GM12865 (cell line): Measurements from ENCODE around the gene KHDRBS1.
A peak's percentile ranks its signal among the peaks of the same experiment; 100 is the strongest.
"Not testable (repeated sequence)": the region's sequence is repeated elsewhere in the genome, so short reads cannot be mapped to it uniquely, and the experiment has no call there.

Experiments used
- DNase-seq: peaks from one replicate; pipeline ENCODE4 v3.0.0; 2010; ENCODE audit warnings: low read depth
- H3K4me3 ChIP-seq: 2 replicates; pipeline ENCODE4 v1.5.1; 2011; ENCODE audit warnings: mild to moderate bottlenecking, low read depth, low read length, control low read depth
- CTCF ChIP-seq: IDR thresholded peaks from 2 replicates; pipeline ENCODE4 v1.5.1; 2011; ENCODE audit warnings: low read length, control low read depth, low read depth, inconsistent platforms; ENCODE audit not compliant: insufficient read depth; ENCODE audit errors: missing control alignments

Gene KHDRBS1

GRCh38 chr1:31991182-31991581, 22.5 kb upstream of the KHDRBS1 start:
- no peak overlapping the region for H3K4me3 ChIP-seq
- DNase-seq = no peak
- no peak for TF ChIP-seq CTCF

- no peak for TF ChIP-seq CTCF
- no peak overlapping the region for H3K4me3 ChIP-seq
- DNase-seq = no peak
Measured at GRCh38 chr1:31995263-31995662, 18.4 kb upstream of the KHDRBS1 start.

- DNase-seq, H3K4me3 ChIP-seq: not testable (repeated sequence)
Measured at GRCh38 chr1:31996121-31996520, 17.5 kb upstream of the KHDRBS1 start.

- peak; percentile 31 for DNase-seq
- H3K4me3 ChIP-seq = no peak overlapping the region
- no peak for TF ChIP-seq CTCF
Measured at GRCh38 chr1:32001863-32002262, 11.8 kb upstream of the KHDRBS1 start.

- not testable (repeated sequence) for DNase-seq, H3K4me3 ChIP-seq
Measured at GRCh38 chr1:32002285-32002684, 11.4 kb upstream of the KHDRBS1 start.

- no peak overlapping the region for H3K4me3 ChIP-seq
- peak; percentile 64 for DNase-seq
- no peak for TF ChIP-seq CTCF
Measured at GRCh38 chr1:32005522-32005921, 8.1 kb upstream of the KHDRBS1 start.

- H3K4me3 ChIP-seq = no peak overlapping the region
- DNase-seq = no peak
- TF ChIP-seq CTCF = no peak
Measured at GRCh38 chr1:32007591-32007940, 6.1 kb upstream of the KHDRBS1 start.

- TF ChIP-seq CTCF = no peak
- no peak overlapping the region for H3K4me3 ChIP-seq
- no peak for DNase-seq
Measured at GRCh38 chr1:32010246-32010645, 3.4 kb upstream of the KHDRBS1 start.
